Measurements from ENCODE around the gene LRRC8C.
"Not testable (repeated sequence)": the region's sequence is repeated elsewhere in the genome, so short reads cannot be mapped to it uniquely, and the experiment has no call there.

LRRC8C gene

GRCh38 chr1:89607586-89608318 is 25.2 kb upstream of the LRRC8C start:
- no peak for DNase-seq (ENCODE audit: low read depth in 2 of 2)

GRCh38 chr1:89608319-89608983 is 24.5 kb upstream of the LRRC8C start:
- peak in 1 of 2 donors; percentile 41 for DNase-seq (ENCODE audit: low read depth in 2 of 2)

- DNase-seq (ENCODE audit: low read depth in 2 of 2), result no peak
These were observed 23.8 kb upstream of the LRRC8C start for GRCh38 chr1:89608984-89609725.

- no peak for DNase-seq (ENCODE audit: low read depth in 2 of 2)
These were observed 23.0 kb upstream of the LRRC8C start for GRCh38 chr1:89609781-89610456.

- no peak for DNase-seq (ENCODE audit: low read depth in 2 of 2)
These were observed 22.4 kb upstream of the LRRC8C start for GRCh38 chr1:89610457-89611011.

- no peak for DNase-seq (ENCODE audit: low read depth in 2 of 2)
These were observed 21.2 kb upstream of the LRRC8C start for GRCh38 chr1:89611721-89612120.

- DNase-seq (ENCODE audit: low read depth in 2 of 2), result no peak
These were observed 19.0 kb upstream of the LRRC8C start for GRCh38 chr1:89613928-89614327.

- no peak for DNase-seq (ENCODE audit: low read depth in 2 of 2)
These were observed 17.0 kb upstream of the LRRC8C start for GRCh38 chr1:89615676-89616598.

GRCh38 chr1:89616844-89617627 is 15.9 kb upstream of the LRRC8C start:
- no peak for DNase-seq (ENCODE audit: low read depth in 2 of 2)

- no peak for DNase-seq (ENCODE audit: low read depth in 2 of 2)
These were observed 12.3 kb upstream of the LRRC8C start for GRCh38 chr1:89620664-89621063.

- DNase-seq (ENCODE audit: low read depth in 2 of 2), result no peak
These were observed 10.0 kb upstream of the LRRC8C start for GRCh38 chr1:89622895-89623294.

- DNase-seq (ENCODE audit: low read depth in 2 of 2), result no peak
These were observed 8.6 kb upstream of the LRRC8C start for GRCh38 chr1:89624314-89624713.

GRCh38 chr1:89624715-89625323 is 8.1 kb upstream of the LRRC8C start:
- no peak for DNase-seq (ENCODE audit: low read depth in 2 of 2)

GRCh38 chr1:89627596-89627962 is 5.3 kb upstream of the LRRC8C start:
- DNase-seq (ENCODE audit: low read depth in 2 of 2), result no peak

GRCh38 chr1:89629146-89629545 is 3.8 kb upstream of the LRRC8C start:
- DNase-seq (ENCODE audit: low read depth in 2 of 2), result no peak

- DNase-seq (ENCODE audit: low read depth in 2 of 2), result not testable (repeated sequence)
These were observed 3.3 kb upstream of the LRRC8C start for GRCh38 chr1:89629600-89629999.

GRCh38 chr1:89630048-89630447 is 2.9 kb upstream of the LRRC8C start:
- no peak for DNase-seq (ENCODE audit: low read depth in 2 of 2)

- DNase-seq (ENCODE audit: low read depth in 2 of 2), result no peak
These were observed 884 bp upstream of the LRRC8C start for GRCh38 chr1:89631816-89632656.

Measured in stimulated activated CD4-positive, alpha-beta T cell treated with anti-CD3 and anti-CD28 coated beads, Interleukin-1b, Interleukin-23, amount 100 ng/mL, for 1 hour (primary cell).